ENCODE measurements around the gene KSR2.
"Not testable (repeated sequence)": the region's sequence is repeated elsewhere in the genome, so short reads cannot be mapped to it uniquely, and the experiment has no call there.

Gene KSR2

GRCh38 chr12:117679776-117680175, 289.0 kb downstream of the KSR2 start:
- no peak for DNase-seq

DNA sequence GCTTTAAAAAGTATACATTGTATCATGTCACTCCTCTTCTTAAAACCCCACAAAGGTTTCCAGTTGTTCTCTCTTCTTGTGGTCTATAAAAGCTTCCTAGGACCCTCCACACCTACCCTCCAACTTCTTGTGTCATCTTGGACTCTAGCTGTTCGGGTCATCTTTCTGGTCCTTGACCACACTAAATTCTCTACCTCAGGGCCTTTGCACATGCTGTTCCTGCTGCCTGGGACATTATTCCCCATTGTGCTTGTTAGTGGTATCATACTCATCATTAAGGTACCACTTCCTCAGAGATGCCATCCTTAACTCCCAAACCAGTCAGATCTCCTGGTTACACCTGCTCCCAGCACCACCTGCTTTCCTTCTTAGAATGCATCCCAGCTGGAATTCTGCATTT, 294.0 kb downstream of the KSR2 start:
- DNase-seq = no peak

DNA sequence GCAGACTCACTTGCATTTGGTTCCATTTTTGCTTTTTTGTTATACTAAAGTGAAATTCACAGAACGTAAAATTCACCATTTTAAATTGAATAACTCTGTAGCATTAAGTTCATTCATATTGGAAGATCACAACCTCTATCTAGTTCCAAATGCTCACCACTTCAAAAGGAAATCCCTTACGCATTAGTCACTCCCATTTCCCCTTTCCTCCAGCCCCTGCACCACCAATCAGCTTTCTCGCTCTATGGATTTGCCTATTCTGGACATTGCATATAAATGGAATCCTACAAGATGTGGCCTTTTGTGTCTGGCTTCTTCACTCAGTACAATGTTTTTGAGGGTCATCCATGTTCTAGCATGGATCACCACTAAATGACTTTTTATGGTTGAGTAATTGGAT, 294.5 kb downstream of the KSR2 start:
- no peak for DNase-seq

DNA sequence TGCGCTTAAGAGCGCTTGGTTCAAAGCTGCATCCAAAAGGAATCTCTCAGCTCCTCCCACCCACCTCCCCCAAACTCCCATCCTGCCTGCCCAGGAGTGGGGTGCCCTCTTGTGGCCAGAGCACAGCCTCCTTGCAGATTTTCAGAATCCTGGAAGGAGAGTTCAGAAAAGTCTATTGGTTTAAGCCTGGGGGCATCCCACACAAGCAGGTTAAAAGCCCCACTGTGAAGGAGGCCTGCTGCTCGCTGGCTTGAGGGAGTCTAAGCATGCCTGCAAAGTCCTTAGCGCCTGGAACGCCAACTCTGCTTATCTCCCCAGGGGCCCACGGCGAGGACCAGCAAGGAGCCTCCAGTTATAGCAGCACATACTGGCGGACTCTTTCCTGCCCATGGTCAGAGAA, 297.1 kb downstream of the KSR2 start:
- no peak for DNase-seq

- DNase-seq = no peak
Measured at GRCh38 chr12:117664169-117664568, 304.6 kb downstream of the KSR2 start.

GRCh38 chr12:117662620-117663395, 306.0 kb downstream of the KSR2 start:
- DNase-seq = no peak

- DNase-seq = no peak
Measured at GRCh38 chr12:117662220-117662619, 306.6 kb downstream of the KSR2 start.

DNA sequence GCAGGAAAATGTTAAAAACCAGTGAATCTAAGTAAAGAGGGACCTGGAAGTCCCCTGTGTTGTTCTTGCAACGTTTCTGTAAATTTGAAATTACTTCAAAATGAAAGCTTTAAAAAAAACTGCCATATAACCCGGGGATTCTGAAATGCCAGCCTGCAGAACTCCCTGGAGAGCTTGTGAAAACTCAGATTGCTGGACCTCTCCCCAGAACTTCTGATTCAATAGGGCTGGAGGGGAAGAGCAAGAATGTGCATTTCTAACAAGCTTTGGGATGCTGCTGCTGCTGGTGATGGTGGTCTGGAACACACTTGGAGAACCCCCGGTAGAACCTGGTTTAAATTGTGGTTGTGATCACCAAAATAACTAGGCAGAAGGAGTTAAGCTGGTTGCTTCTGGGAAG, 307.3 kb downstream of the KSR2 start:
- no peak for DNase-seq

DNA sequence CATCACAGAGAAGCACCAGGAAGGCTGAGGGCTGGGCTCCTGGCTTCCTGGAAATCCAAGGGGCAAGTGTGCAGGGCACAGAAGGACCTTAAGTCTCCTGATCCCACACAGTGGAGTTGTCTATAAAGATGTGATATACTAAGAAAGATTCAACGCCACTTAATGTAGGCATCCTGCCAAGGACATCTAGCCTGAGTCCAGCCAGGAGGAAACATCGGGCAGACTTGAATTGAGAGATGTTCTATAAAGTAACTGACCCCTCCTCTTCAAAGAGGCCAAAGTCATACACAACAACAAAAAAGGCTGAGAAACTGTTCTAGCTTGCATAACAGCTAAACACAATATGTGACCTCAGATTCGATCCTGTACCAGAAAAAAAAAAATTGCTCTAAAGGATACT, 307.9 kb downstream of the KSR2 start:
- no peak for DNase-seq

DNA sequence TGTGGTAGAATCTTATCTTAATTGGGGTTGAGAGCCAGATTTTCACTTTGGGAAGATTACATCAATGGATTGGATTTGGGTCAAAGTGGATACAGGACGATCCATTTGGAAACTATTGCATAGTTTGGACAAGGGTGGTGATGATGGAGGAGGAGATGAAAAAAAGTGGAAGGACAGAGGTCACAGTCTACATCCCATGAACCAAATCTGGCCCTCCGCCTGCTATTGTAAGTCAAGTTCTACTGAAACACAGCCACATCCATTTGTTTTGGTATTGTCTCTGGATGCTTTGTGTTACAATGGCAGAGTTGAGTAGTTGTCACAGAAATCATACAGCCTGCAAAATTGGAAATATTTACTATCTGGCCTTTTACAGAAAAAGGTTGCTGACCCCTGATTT, 310.6 kb downstream of the KSR2 start:
- no peak for DNase-seq

DNA sequence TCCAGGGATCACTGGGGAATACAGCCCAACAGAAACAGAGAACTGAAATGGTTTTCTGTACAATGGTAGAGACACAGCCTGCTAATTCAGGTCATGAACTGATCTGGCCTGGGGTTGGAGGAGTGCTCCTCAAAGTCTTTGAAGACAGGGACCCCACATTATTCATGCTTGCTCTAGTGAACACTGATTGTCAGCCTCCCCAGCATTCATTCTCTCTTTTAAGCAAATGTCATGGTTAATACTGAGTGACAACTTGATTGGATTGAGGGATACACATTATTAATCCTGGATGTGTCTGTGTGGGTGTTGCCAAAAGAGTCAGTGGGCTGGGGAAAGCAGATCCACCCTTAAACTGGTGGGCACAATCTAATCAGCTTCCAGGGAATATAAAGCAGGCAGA, 319.0 kb downstream of the KSR2 start:
- no peak for DNase-seq

DNA sequence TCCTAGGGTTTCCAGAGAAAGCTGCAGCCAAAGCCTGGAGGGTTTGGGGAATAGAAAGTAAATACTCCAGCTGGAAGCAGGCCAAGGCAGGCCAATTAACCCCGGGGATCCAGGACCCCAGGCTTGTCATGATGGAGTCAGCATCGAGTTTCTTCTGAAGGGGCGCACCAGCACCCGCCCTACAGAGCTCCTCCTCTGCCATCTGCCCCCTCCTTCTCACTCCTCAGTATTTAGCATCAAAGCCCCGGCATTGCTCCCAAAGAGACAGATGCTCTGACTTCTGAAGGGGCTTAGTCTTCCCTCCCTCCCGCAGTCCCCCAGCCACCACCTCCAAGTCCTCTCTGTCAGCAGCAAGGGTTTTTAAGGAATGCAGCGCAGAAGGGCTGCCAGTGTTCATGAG, 322.3 kb downstream of the KSR2 start:
- no peak for DNase-seq

DNA sequence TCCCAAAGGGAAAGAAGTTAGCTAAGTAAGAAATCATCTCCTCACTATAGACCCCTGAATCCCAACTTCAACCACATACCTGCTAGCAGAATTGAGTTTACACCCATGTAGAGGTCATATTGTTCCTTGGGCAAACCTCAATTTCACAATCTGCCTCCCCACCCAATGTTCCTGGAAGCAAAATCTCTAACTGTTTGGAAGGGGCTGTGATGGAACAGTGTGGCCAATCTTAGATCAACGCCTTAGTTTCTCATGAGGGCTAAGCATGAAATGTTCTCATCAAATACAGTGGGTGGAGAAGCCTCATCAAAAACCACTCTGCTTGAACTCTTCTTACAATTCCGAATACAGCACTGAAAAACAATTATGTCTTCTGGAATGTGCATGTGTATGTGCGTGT, 323.3 kb downstream of the KSR2 start:
- DNase-seq = no peak

- DNase-seq = no peak
Measured at GRCh38 chr12:117643971-117644370, 324.8 kb downstream of the KSR2 start.

GRCh38 chr12:117641885-117642284, 326.9 kb downstream of the KSR2 start:
- DNase-seq = no peak

GRCh38 chr12:117640511-117640910, 328.3 kb downstream of the KSR2 start:
- no peak for DNase-seq

- DNase-seq = no peak
Measured at GRCh38 chr12:117629454-117629853, 339.3 kb downstream of the KSR2 start.

DNA sequence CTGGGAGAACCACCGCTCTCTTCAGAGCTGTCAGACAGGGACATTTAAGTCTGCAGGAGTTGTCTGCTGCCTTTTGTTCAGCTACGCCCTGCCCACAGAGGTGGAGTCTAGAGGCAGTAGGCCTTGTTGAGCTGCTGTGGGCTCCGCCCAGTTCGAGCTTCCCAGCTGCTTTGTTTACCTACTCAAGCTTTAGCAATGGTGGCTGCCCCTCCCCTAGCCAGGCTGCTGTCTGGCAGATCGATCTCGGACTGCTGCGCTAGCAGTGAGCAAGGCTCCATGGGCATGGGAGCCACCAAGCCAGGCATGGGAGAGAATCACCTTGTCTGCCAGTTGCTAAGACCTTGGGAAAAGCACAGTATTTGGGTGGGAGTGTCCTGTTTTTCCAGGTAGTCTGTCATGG, 340.1 kb downstream of the KSR2 start:
- DNase-seq = not testable (repeated sequence)

GRCh38 chr12:117622741-117623140, 346.0 kb downstream of the KSR2 start:
- DNase-seq = no peak

DNA sequence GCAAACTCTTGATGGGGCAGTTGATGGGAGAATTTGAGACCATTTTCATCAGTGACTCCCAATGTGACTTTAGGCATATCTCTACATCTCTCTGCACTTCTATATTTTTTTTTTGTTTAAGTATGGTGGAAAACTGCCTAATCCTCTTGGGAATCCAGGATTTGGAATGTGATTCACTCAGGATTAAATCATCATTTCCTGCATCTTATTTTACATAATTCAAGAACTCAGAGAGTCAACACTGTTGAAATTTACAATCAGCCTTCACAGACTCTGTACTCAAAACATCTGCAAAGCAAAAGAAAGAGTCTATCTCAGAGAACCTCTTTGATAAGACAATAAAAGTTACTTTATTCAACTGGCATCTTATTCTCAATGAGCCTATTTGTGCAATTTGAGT, 346.7 kb downstream of the KSR2 start:
- DNase-seq = no peak

GRCh38 chr12:117607778-117608177, 361.0 kb downstream of the KSR2 start:
- DNase-seq = no peak

GRCh38 chr12:117606945-117607344, 361.8 kb downstream of the KSR2 start:
- DNase-seq = no peak

GRCh38 chr12:117606024-117606423, 362.8 kb downstream of the KSR2 start:
- DNase-seq = no peak

DNA sequence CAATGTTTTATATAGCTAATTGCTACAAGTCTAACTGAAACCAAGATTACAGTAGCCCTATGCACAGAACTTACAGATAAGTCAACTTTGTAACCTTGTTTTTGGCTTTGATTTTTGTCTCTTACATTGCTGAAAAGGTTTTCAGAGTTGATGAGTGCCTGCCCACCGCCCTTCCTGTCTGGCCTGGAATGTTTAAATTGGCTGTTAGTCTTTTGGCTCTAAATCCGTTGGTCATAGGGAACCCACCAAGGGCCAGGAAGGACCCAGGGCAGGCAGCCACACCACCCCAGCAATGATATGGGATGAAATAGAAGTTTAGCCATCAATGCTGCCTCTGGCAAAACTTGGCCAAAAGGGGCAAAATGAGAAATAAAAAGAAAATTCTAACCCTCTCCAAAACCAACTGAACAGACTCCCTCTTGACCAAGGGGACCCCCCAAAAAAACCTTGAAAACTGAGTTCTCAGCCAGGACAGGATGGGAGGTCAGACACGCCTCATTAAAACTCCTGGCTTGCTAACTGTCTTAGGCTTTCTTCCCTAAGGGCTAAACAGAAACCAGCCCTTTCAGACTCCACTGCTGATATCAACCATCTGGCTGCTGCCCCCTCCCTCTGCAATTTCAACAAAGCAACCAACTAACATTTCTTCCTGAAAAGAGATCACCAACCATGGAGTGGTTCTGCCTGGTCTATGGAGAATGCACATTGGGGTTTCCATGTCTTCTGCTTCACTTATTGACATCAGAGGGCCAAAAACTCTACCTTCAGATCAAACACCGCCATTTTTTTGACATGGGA, 365.3 kb downstream of the KSR2 start:
- DNase-seq = no peak

DNA sequence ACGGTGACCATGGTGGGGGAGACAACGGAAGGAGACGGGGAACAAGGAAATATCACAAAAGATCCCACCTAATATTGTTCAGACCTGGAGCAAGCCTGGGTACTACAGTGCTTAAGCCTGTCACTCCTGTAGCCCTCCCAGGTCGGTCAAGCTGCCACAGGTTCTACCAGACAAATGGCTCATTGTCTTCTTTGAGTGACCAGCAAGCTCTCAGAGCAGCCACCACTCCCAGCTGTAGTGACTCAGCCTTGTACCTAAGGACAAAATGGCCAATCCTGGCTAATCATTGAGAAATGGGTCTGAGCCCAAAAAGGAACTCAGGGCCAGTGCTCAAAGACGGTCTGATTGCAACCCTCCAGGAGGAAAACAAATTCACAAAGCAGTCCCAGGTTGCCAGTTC, 368.9 kb downstream of the KSR2 start:
- no peak for DNase-seq
